ENCODE measurements around the gene HIVEP3.

HIVEP3 gene

DNA sequence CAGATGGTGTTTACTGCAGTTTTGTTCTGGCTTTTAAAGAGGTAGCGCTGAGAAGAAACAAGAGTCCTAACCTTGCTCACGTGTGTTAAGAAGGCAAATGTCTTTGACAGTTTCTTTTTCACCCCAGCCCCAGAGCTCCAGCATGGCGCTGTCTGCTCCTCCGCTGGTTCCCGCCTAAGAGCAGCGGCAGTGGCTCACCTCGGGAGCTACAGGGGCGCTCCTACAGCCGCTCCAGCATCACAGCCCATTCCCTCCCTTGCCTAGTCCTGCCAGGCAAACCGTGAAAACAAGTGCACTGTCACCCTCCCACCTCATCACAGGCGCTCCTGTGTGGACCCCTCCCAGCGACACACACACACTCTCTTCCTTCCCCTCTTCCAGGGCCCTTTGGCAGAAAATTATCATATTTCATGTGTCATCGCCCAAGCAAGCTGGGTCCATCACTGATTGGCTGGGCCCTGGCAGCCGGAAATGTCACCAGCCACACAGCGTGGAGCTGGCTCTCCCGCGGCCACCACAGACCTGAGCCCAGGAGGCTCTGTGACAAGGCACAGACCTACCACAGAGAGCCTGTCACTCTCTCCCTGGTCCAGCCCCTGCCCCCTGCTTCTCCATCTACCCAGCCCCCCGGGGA is 1.2 kb upstream of the HIVEP3 start:
- DNase-seq, result peak; percentile 69

- no peak for DNase-seq
These were observed 409 bp upstream of the HIVEP3 start for GRCh38 chr1:41919131-41919530.

- peak; percentile 39 for DNase-seq
These were observed 780 bp downstream of the HIVEP3 start for GRCh38 chr1:41917835-41918449.

GRCh38 chr1:41917076-41917475 is 1.6 kb downstream of the HIVEP3 start:
- DNase-seq, result no peak

- peak; percentile 59 for DNase-seq
These were observed 2.7 kb downstream of the HIVEP3 start for GRCh38 chr1:41915786-41916571.

DNA sequence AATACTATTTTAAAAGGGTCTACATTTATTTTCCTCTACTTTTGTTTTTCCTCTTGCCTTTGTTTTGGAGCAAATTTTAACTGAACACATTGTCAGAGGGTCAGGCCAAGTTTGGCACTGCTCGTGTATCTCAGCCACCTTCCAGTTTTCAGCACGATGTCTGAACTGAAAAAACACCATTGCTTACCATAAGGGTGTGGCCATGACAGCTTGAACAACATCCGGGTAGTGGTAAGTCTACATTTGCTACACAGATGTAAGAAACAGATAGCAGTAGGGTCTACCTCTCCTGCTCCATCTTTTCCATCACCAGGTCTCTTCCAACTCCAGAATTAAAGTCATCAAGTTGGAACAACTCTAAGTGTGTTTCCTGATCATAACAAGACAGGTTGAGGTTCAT is 4.2 kb downstream of the HIVEP3 start:
- no peak for DNase-seq

- no peak for DNase-seq
These were observed 5.7 kb downstream of the HIVEP3 start for GRCh38 chr1:41913014-41913413.

DNA sequence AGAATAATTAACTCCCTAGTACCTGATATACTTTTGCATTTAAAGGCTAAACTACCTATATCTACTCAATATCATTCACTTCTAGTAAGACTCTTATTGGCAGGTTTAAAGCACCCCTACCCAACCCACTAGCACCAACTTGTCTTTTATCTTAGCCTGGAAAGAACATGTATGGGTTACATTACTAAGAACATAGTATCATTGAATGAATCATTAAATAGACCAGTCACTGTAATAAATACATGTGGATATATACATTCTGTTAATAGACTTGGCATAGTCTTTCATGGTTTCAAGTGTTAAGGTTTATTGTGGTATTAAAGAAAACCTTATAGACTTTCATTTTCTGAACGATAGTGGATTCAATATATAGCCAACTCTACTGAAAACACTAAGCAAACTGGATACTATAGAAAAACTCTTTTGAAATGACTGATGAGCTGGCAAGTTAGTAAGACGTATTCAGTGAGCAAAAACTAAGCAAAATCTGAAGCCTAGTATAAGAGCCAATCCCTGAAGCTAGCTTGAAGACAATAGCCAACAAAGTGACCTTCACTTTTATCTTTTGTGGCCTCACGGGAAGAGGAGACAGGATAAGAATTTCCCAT is 10.3 kb downstream of the HIVEP3 start:
- DNase-seq, result no peak

DNA sequence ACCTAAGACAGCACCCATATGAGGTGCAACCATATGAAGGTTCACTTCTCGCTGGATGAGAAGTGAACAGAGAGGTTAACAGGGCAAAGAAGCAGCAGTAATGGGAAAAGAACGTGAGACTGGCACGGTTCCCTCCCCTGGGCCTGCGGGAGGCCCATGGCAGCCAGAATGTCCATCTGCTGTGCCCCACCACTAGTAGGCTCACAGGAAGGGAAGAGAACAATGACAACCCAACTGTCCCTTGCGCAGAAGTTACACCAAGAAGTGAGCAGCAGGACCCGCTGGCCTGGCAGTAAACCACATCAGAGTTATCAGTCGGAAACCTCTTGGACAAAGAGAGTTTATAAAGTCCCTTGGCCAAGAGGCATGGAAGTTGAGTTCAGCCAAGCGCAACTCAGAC is 11.3 kb downstream of the HIVEP3 start:
- no peak for DNase-seq

- no peak for DNase-seq
These were observed 11.8 kb downstream of the HIVEP3 start for GRCh38 chr1:41906943-41907342.

DNA sequence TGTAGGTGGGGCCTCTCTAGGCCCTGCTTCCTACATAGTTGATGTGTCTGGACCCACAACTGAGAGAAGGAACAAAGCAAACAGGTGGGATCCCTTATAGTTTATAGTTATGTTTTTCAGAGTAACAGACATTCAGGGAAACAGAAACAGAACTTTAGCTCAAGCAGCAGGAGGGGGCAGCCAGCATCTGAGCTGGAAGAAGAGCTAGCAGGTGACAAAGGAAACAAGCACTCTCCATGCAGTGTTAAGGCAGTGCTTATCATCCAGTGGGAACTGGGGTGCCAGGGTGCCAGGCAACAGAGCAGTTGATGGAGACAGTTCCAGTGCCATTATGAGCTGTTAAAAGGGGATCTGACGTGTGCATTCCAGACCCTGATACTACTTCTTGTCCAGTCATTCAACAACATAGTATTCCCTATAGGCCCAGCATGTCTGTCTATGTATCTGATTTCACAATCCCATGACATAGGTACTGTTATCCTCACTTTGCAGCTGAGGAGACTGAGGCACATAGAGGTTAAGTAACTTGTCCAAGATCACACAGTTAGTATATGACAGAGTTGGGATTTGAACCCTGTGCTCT is 13.5 kb downstream of the HIVEP3 start:
- no peak for DNase-seq

DNA sequence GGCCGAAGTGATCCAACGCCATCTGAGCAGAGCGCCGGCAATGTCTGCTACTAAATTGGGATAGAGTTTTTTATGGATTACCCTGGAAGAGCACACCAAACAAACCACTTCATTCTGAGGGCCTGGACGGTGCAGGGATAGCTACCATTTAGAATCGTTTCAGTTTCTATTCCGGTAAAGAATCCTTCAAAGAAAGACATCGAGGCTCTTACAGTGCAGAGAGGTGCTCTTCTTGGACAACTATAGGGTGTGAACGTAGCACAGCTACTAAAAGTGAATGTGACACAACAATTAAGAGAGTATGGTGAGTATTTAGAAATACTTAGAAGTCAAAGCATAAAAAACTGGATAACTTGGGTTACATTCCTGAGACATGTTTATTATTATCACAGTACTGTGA is 16.1 kb downstream of the HIVEP3 start:
- DNase-seq, result no peak

- no peak for DNase-seq
These were observed 16.6 kb downstream of the HIVEP3 start for GRCh38 chr1:41902159-41902577.

DNA sequence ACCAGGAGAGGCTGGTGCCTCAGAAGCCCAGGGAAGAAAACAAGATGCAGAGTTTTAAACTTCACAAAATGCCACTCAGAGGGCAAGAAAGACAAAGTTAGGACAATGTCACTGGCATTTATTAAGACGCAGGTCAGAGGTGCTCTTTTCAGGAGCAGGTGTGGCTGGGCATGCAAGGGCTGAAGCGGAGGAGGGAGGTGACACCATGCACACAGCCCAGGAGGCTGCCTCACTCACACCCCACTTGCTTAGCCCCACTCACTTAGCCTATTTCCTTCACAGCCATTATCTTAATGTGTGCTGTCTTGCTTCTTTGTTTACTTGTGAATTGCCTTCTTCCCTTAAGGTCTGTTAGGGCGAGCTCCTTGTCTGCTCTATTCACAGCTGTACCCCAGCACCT is 17.2 kb downstream of the HIVEP3 start:
- DNase-seq, result no peak

- DNase-seq, result no peak
These were observed 17.9 kb downstream of the HIVEP3 start for GRCh38 chr1:41900603-41901444.

DNA sequence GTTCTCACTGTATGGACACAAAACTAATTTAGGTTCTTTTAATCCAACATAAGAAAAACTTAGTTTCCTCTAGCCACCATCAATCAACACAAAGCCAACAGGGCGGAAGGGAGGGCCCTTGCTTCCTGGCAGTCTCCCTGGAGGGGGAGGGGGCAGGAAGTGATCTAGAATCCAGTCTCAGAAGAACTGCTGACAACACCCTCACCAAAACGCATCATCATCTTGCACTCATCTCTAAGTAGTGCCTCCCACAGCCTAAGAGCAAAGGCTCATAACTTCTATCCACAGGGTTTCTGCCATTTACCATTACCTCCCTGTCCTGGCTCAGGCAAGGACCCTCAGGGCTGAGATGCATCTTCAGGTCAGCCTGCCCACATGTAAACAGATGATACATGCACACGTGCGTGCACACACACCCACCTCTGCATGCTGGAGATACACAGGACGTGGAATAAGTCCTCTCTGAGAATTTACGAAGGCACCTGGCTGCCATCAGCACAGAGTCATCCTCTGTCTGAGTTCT is 20.5 kb downstream of the HIVEP3 start:
- DNase-seq, result no peak

DNA sequence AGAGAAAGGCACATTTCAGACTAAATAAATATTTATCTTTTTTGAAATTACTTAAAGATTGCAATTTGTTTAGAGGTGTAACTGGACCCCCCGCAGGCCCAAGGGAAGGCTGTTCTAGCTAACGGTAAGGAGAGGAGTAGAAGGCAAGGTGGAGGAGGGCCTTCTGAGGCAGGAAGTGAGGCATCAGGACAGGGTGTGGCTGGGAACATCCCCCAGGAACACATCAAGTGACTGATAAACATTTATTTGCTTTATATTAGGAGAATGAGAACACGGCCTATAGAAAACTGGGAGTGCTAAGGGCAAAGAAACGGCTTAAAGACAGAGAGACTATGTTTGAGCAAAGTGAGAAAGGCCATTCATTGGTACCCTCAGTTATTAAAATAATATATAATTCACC is 23.2 kb downstream of the HIVEP3 start:
- DNase-seq, result no peak

DNA sequence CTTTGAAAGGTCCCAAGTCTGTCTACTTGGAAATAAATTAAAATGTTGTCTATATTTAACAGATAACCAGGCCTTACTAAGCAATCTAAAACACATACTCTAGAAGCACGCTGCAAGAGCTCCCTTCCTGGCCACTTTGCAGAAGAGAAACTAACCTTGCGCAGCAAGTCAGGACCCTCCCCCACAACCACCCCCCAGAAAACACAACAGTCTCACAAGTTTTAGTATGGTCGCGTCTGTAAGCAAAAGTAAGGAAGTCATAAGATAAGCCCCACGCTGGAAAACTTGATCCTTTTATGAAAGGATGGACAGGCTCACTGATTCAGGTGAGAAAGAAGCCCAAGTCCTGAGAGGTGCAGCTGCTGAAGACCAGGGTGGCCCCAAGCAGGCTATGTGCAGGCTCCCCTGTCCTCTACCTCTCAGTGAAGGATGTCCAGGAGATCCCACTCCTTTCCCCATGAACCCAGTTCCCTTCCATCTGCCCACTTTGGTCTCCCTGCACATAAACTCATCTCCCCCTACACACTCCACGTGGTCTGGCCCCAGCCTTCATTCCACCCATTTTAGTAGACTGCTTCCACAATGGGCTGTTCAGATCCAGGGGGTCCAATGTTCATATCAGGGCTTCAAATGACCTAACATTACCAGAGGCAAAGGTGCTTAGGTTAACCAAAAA is 23.8 kb downstream of the HIVEP3 start:
- DNase-seq, result no peak

GRCh38 chr1:41894101-41894807 is 24.5 kb downstream of the HIVEP3 start:
- DNase-seq, result no peak

- DNase-seq, result no peak
These were observed 26.4 kb downstream of the HIVEP3 start for GRCh38 chr1:41892301-41892781.

Measured in hematopoietic multipotent progenitor cell treated with erythropoietin and hydrocortisone succinate and interleukin-3 and kit ligand, for 6 days (in vitro differentiated cells).